ENCODE data around the gene SLC11A2. TPM values are rescaled to one million over a fixed set of nuclear protein-coding genes. Genes with fewer than 3 reads are reported as not detected.

SLC11A2 gene
- 10 to 100 TPM; 61.6 to 82.3 TPM for total RNA-seq

DNA sequence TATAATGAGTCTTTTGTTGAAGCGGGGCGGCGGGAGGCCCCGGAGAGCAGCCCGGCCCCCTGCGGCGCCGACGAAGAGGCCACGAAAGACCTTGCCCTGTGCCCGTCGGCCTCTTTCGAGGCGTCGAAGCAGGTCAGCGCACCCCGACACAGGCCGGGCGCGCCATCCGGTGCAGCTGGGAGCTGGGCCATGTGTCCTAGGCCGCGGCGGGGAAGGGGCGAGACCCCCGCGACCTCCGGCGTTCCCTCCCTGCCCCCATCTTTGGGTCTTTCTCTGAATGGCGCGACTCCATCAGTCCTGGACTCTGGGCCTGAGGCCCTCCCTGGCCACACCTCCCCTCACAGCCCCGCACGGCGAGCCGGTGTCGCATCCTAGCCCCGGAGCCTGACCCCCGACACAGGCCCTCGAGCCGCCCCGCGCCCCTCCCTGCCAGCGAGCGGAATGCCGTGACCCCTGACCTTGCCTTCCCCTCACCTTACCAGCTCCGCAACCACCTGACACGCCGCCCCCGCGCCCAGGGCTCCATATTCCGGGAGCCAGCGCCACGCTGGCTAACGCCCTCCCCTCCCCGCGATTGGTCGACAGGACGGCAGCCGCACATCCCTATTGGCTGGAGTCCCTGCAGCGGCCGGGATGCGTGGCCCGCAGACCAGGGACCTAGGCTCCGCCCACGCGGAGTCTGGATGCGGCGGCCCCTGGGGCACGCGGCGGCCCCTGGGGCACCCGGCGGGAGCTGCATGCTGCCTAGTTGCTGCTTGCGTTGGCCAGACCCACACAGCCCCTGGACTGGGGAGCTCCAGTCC, at the start of gene SLC11A2:
Gene SLC11A2 (minus strand): TSS at position 549 of the 803 bp plus-strand sequence. CDS start 15,656 bp downstream, outside the sequence.
- H3K27ac ChIP-seq: peak within 1 kb of the TSS; percentile 93 to 95
- DNase-seq (ENCODE audit: low spot score): peak; percentile 88
- no peaks in the 10 kb centered on the region for H3K27me3 ChIP-seq (replicated peaks; ENCODE audit: insufficient read depth)
- no peaks in the 10 kb centered on the region for H3K9me3 ChIP-seq
- H3K36me3 ChIP-seq: no peaks in the 10 kb centered on the region
- TF ChIP-seq, protein P1, sequence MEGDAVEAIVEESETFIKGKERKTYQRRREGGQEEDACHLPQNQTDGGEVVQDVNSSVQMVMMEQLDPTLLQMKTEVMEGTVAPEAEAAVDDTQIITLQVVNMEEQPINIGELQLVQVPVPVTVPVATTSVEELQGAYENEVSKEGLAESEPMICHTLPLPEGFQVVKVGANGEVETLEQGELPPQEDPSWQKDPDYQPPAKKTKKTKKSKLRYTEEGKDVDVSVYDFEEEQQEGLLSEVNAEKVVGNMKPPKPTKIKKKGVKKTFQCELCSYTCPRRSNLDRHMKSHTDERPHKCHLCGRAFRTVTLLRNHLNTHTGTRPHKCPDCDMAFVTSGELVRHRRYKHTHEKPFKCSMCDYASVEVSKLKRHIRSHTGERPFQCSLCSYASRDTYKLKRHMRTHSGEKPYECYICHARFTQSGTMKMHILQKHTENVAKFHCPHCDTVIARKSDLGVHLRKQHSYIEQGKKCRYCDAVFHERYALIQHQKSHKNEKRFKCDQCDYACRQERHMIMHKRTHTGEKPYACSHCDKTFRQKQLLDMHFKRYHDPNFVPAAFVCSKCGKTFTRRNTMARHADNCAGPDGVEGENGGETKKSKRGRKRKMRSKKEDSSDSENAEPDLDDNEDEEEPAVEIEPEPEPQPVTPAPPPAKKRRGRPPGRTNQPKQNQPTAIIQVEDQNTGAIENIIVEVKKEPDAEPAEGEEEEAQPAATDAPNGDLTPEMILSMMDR (IDR thresholded peaks at IDR 0.05): peak; percentile 28
- peaks cover 22 to 24% of the 10 kb centered on the region in 2 donors for H3K4me1 ChIP-seq (ENCODE audit: control insufficient read depth in 1 of 2, low read depth in 2 of 2)
- H3K4me3 ChIP-seq: peak within 1 kb of the TSS; percentile 87
- ATAC-seq (ENCODE audit: insufficient number of reproducible peaks, low FRiP score, low read depth): peak; percentile 70

DNA sequence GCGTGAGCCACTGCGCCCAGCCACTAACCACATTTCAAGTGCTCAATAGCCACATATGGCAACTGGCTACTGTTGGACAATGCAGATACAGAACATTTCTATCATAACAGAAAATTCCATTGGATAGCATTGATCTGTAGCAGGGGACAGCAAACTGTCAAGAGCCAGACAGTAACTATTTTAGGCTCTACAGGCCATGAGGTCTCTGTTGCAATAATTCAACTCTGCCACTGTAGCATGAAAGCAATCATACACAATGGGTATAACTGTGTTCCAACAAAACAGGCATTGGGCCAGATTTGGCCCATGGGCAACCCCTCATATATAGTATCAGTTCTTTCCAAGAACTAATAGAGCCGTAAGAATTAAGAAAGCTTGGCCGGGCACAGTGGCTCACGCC, 49.2 kb upstream of the SLC11A2 start:
- H3K27me3 ChIP-seq (replicated peaks; ENCODE audit: insufficient read depth): no peaks in the 10 kb centered on the region
- DNase-seq (ENCODE audit: low spot score) (no peak), ATAC-seq (ENCODE audit: insufficient number of reproducible peaks, low FRiP score, low read depth) (no peak)
- H3K4me3 ChIP-seq: no peak overlapping the region
- H3K36me3 ChIP-seq: peaks cover 27% of the 10 kb centered on the region
- H3K9me3 ChIP-seq: no peaks in the 10 kb centered on the region
- TF ChIP-seq, protein P1 (IDR thresholded peaks at IDR 0.05): no peak
- H3K4me1 ChIP-seq (ENCODE audit: control insufficient read depth in 1 of 2, low read depth in 2 of 2): peaks cover 17 to 25% of the 10 kb centered on the region in 2 donors
- H3K27ac ChIP-seq: no peak overlapping the region

DNA sequence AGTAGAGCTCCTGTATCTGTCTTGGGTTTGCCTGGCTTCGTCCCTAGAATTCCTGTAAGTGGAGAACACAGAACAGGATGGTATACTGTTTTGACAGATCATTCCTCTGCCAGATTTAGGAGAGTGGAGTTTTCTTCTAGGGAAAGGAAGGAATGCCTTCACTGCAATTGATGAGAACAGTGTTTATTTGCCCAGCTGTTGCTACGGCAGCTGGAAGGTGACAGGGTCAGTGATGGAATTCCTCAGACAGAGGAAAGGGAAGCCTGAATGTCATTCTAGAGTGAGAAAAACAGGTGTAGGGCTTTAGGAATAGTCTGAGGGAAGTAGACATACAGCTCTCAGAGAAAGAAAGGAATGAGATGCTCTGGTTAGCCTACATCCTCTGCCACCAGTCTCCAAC, 45.5 kb upstream of the SLC11A2 start:
- H3K27ac ChIP-seq: no peak overlapping the region

DNA sequence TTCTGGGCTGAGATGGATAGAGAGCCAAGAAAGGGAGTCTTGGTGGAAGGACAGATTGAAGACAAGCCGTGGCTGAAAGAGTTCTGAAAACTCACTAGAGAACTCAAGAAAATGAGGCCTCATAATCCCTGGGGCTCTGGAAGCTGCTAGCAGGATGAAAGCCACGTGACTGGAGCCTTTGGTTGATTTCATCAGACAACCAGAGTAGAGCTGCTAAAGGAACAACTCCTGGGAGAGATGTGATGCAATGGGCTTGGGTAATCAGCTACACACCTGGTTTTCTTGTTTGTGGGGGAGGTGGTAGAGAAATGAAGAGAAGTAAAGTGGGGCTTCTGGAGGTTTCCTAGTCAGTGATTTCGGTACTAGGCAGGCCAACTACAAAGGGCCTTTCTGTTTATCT, 43.8 kb upstream of the SLC11A2 start:
- DNase-seq (ENCODE audit: low spot score) (no peak), ATAC-seq (ENCODE audit: insufficient number of reproducible peaks, low FRiP score, low read depth) (no peak)
- H3K9me3 ChIP-seq: no peaks in the 10 kb centered on the region
- H3K36me3 ChIP-seq: peaks cover 58% of the 10 kb centered on the region
- no peak overlapping the region for H3K4me3 ChIP-seq
- no peaks in the 10 kb centered on the region for H3K4me1 ChIP-seq (ENCODE audit: control insufficient read depth in 1 of 2, low read depth in 2 of 2)
- no peaks in the 10 kb centered on the region for H3K27me3 ChIP-seq (replicated peaks; ENCODE audit: insufficient read depth)
- no peak overlapping the region for H3K27ac ChIP-seq
- TF ChIP-seq, protein P1 (IDR thresholded peaks at IDR 0.05): no peak

More for the DNA sequence above, 45.5 kb upstream of the SLC11A2 start:
- H3K4me3 ChIP-seq: no peak overlapping the region
- peaks cover 42% of the 10 kb centered on the region for H3K36me3 ChIP-seq
- ATAC-seq (ENCODE audit: insufficient number of reproducible peaks, low FRiP score, low read depth) (no peak), DNase-seq (ENCODE audit: low spot score) (no peak)
- H3K27me3 ChIP-seq (replicated peaks; ENCODE audit: insufficient read depth): no peaks in the 10 kb centered on the region
- peaks cover 4 to 8% of the 10 kb centered on the region in 2 donors for H3K4me1 ChIP-seq (ENCODE audit: control insufficient read depth in 1 of 2, low read depth in 2 of 2)
- TF ChIP-seq, protein P1 (IDR thresholded peaks at IDR 0.05): no peak
- no peaks in the 10 kb centered on the region for H3K9me3 ChIP-seq

DNA sequence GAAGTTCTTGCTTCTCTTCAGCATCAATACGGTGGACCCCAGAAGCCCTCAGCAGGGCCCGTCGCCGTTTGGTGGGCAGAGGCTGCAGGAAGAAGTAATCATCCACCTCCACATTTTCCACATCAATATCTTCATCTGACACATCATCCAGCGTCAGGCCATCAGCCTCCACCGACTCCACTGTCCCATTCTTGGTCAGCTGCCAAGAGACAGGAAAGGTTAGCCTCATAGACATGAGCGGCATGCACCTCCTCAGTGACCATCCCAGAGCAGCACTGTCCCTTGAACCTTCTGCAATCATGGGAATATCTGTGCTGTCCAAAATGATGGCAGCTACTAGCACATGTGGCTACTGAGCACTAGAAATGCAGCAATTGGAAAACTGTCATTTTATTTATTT, 41.6 kb upstream of the SLC11A2 start:
- DNase-seq (ENCODE audit: low spot score): no peak
- H3K27me3 ChIP-seq (replicated peaks; ENCODE audit: insufficient read depth): no peaks in the 10 kb centered on the region
- H3K4me3 ChIP-seq: no peak overlapping the region
- H3K9me3 ChIP-seq: no peaks in the 10 kb centered on the region
- TF ChIP-seq, protein P1 (IDR thresholded peaks at IDR 0.05): no peak
- no peaks in the 10 kb centered on the region for H3K4me1 ChIP-seq (ENCODE audit: control insufficient read depth in 1 of 2, low read depth in 2 of 2)
- H3K36me3 ChIP-seq: peaks cover 62% of the 10 kb centered on the region
- no peak overlapping the region for H3K27ac ChIP-seq
- no peak for ATAC-seq (ENCODE audit: insufficient number of reproducible peaks, low FRiP score, low read depth)

Data from thoracic aorta (tissue), 2 donors.